PC-3 (cell line): ENCODE measurements around the gene MLLT10. TPM values are rescaled to one million over a fixed set of nuclear protein-coding genes. Genes with fewer than 3 reads are reported as not detected.

Experiments used
- ATAC-seq: fragments of 200-7000 bp; cut with Tn5 transposase; 2 replicates; pipeline ENCODE4 v1.9.1; 2020; ENCODE audit warnings: mild to moderate bottlenecking, moderate library complexity
- BruUV-seq: library from RNA; stranded (reverse); fragments of 400-500 nt; replicated peaks from 2 replicates; lab custom pipeline; 2021; lab: Mats Ljungman, UMichigan
- CTCF ChIA-PET: fragments of 300-600 bp; sonication (Branson Sonifier 250); formaldehyde crosslinking; loops from one replicate; lab custom pipeline; 2022; ENCODE audit warnings: antibody characterized with exemption; lab: Charles Lee
- POLR2A ChIA-PET: fragments of 300-600 bp; sonication (Branson Sonifier 250); formaldehyde crosslinking; loops from one replicate; lab custom pipeline; 2022; ENCODE audit warnings: antibody characterized with exemption; ENCODE audit not compliant: unreplicated experiment; lab: Charles Lee
- DNase-seq: peaks from one replicate; pipeline ENCODE4 v3.0.0-alpha.2; 2015
- H2AFZ ChIP-seq: fragments of 300-600 bp; sonication (generic); 2 replicates; pipeline ENCODE4 v1.6.0; 2016; ENCODE audit warnings: antibody characterized with exemption, low read length
- H3F3A ChIP-seq: fragments of 300-600 bp; sonication (generic); one replicate; pipeline ENCODE4 v1.6.0; 2017; ENCODE audit warnings: antibody characterized with exemption, low read length, control low read depth, mild to moderate bottlenecking; ENCODE audit not compliant: unreplicated experiment
- H3K27ac ChIP-seq: fragments of 300-600 bp; sonication (generic); 2 replicates; pipeline ENCODE4 v1.5.1; 2016; ENCODE audit warnings: mild to moderate bottlenecking, low read length
- H3K27me3 ChIP-seq: fragments of 300-600 bp; sonication (generic); 2 replicates; pipeline ENCODE4 v1.6.1; 2016; ENCODE audit warnings: low read length, mixed read lengths
- H3K36me3 ChIP-seq: fragments of 300-600 bp; sonication (generic); 2 replicates; pipeline ENCODE4 v1.6.1; 2016; ENCODE audit warnings: low read depth, mixed run types, low read length, mixed read lengths
- H3K4me1 ChIP-seq: fragments of 300-600 bp; sonication (generic); 2 replicates; pipeline ENCODE4 v1.5.1; 2016; ENCODE audit warnings: low read length; ENCODE audit not compliant: insufficient read depth
- H3K4me2 ChIP-seq: fragments of 300-600 bp; sonication (generic); 2 replicates; pipeline ENCODE4 v1.6.0; 2016; ENCODE audit warnings: low read length
- H3K4me3 ChIP-seq: fragments of 300-600 bp; sonication (generic); 2 replicates; pipeline ENCODE4 v1.5.1; 2016; ENCODE audit warnings: mild to moderate bottlenecking, low read length, mixed read lengths
- H3K79me2 ChIP-seq: fragments of 300-600 bp; sonication (generic); 2 replicates; pipeline ENCODE4 v1.6.1; 2017; ENCODE audit warnings: low read length, mixed read lengths
- H3K9ac ChIP-seq: fragments of 300-600 bp; sonication (generic); 2 replicates; pipeline ENCODE4 v1.6.0; 2016; ENCODE audit warnings: mild to moderate bottlenecking, low read length
- H3K9me2 ChIP-seq: fragments of 300-600 bp; sonication (generic); replicated peaks from 2 replicates; pipeline ENCODE4 v1.6.1; 2016; ENCODE audit warnings: mixed run types, low read length, mixed read lengths
- H3K9me3 ChIP-seq: fragments of 300-600 bp; sonication (generic); 2 replicates; pipeline ENCODE4 v1.6.1; 2016; ENCODE audit warnings: low read length, mixed read lengths
- H4K20me1 ChIP-seq: fragments of 300-600 bp; sonication (generic); 2 replicates; pipeline ENCODE4 v1.6.1; 2016; ENCODE audit warnings: low read length, mixed read lengths
- CTCF ChIP-seq: fragments of 300-600 bp; sonication (generic); conservative IDR thresholded peaks from 2 replicates; pipeline ENCODE4 v1.5.1; 2017; ENCODE audit warnings: antibody characterized with exemption, low read depth, mild to moderate bottlenecking, low read length
- EZH2 ChIP-seq: fragments of 300-600 bp; sonication (generic); IDR thresholded peaks from one replicate; pipeline ENCODE4 v1.6.1; 2017; ENCODE audit warnings: antibody characterized with exemption, mild to moderate bottlenecking, low read length; ENCODE audit not compliant: unreplicated experiment
- EZH2phosphoT487 ChIP-seq: fragments of 300-600 bp; sonication (generic); IDR thresholded peaks from 2 replicates; pipeline ENCODE4 v1.6.1; 2018; ENCODE audit warnings: mild to moderate bottlenecking, antibody characterized with exemption, low read length, borderline replicate concordance
- intact Hi-C: fragments of 100-400 bp; cut with micrococcal nuclease; formaldehyde crosslinking; loops from 2 replicates; pipeline ENCODE4 v1.9.0; 2023
- total RNA-seq: library from RNA; depleted of rRNA; stranded (reverse); fragments of >200 nt; gene quantifications from 2 replicates; pipeline ENCODE4 v1.2.3, GENCODE V29; 2014

Gene MLLT10
- total RNA-seq, 1 experiment from 2014 or later, result 32.5 TPM

- BruUV-seq, result no TSS peak
- Histone ChIP-seq H3F3A (no peaks in the 10 kb centered on the region), H3K9ac (no peak overlapping the region), H3K9me2 (no peaks in the 10 kb centered on the region), H3K27ac (peak overlapping the region; percentile 27), H3K9me3 (no peaks in the 10 kb centered on the region), H2AFZ (no peak overlapping the region), H3K4me1 (peaks cover 6% of the 10 kb centered on the region; the same call in 1 of the 2 replicates), H3K4me2 (no peak overlapping the region), H3K79me2 (no peaks in the 10 kb centered on the region), H3K4me3 (no peak overlapping the region), H3K36me3 (peaks cover 24% of the 10 kb centered on the region), H3K27me3 (no peaks in the 10 kb centered on the region), H4K20me1 (no peaks in the 10 kb centered on the region)
- DNase-seq (peak; percentile 34), ATAC-seq (peak; percentile 62)
- intact Hi-C loops, result loop anchor here (10.0 kb wide), 1 partner anchor 237 kb away; no protein-coding TSS in a partner anchor
- ChIA-PET CTCF (interaction anchor here (0.7 kb wide), 1 partner anchor 382 kb away, joined by 3 read pairs; no protein-coding TSS in a partner anchor), POLR2A (interaction anchor here (0.7 kb wide), 1 partner anchor 17 kb away, joined by 3 read pairs; no protein-coding TSS in a partner anchor)
- TF ChIP-seq EZH2 (no peak), CTCF (peak; percentile 73), EZH2phosphoT487 (no peak)
These were observed 198.2 kb downstream of the MLLT10 start for GRCh38 chr10:21732067-21732772.

GRCh38 chr10:21733710-21734109, 199.7 kb downstream of the MLLT10 start:
- intact Hi-C loops, result loop anchor here (10.0 kb wide), 1 partner anchor 239 kb away; no protein-coding TSS in a partner anchor
- Histone ChIP-seq H3K27me3 (no peaks in the 10 kb centered on the region), H3K4me1 (peaks cover 4% of the 10 kb centered on the region; the same call in 1 of the 2 replicates), H3K27ac (no peak overlapping the region), H3K79me2 (no peaks in the 10 kb centered on the region), H3K9me2 (no peaks in the 10 kb centered on the region), H3K4me3 (no peak overlapping the region), H3K9ac (no peak overlapping the region), H2AFZ (no peak overlapping the region), H4K20me1 (no peaks in the 10 kb centered on the region), H3K36me3 (peaks cover 18% of the 10 kb centered on the region), H3K9me3 (no peaks in the 10 kb centered on the region), H3K4me2 (no peak overlapping the region), H3F3A (no peaks in the 10 kb centered on the region)
- DNase-seq, result no peak
- no TSS peak for BruUV-seq
- ATAC-seq, result no peak
- TF ChIP-seq CTCF (no peak), EZH2phosphoT487 (no peak), EZH2 (no peak)
- ChIA-PET POLR2A (no interaction called here), CTCF (no interaction called here)

- no peaks in the 10 kb centered on the region for H3K27me3 ChIP-seq
- TF ChIP-seq EZH2phosphoT487 (no peak), EZH2 (no peak), CTCF (no peak)
- H3F3A ChIP-seq, result no peaks in the 10 kb centered on the region
- DNase-seq, result no peak
- no TSS peak for BruUV-seq
- intact Hi-C loops, result loop anchor here (10.0 kb wide), 1 partner anchor 242 kb away; no protein-coding TSS in a partner anchor
- ATAC-seq, result no peak
- H2AFZ ChIP-seq, result no peak overlapping the region
- CTCF ChIA-PET, result no interaction called here
- H3K4me2 ChIP-seq, result no peak overlapping the region
- no peaks in the 10 kb centered on the region for H3K9me3 ChIP-seq
- H3K79me2 ChIP-seq, result no peaks in the 10 kb centered on the region
- H4K20me1 ChIP-seq, result no peaks in the 10 kb centered on the region
- no peaks in the 10 kb centered on the region for H3K9me2 ChIP-seq
- POLR2A ChIA-PET, result no interaction called here
- H3K27ac ChIP-seq, result no peak overlapping the region
- H3K9ac ChIP-seq, result no peak overlapping the region
- H3K4me3 ChIP-seq, result no peak overlapping the region
- peaks cover 25% of the 10 kb centered on the region for H3K36me3 ChIP-seq
- H3K4me1 ChIP-seq, result peaks cover 9% of the 10 kb centered on the region
These were observed 203.1 kb downstream of the MLLT10 start for GRCh38 chr10:21737106-21737505.
